ENCODE measurements around the gene ZNHIT6.

GRCh38 chr1:85654066-85654782 is 54.0 kb downstream of the ZNHIT6 start:
- TF ChIP-seq CTCF (IDR thresholded peaks at IDR 0.05) (no peak), POLR2A (IDR thresholded peaks at IDR 0.05) (no peak)

Measured in testis (tissue), 2 donors.